ENCODE data around the gene HLA-DQA1.
"Not testable (repeated sequence)": the region's sequence is repeated elsewhere in the genome, so short reads cannot be mapped to it uniquely, and the experiment has no call there.

HLA-DQA1 gene

GRCh38 chr6:32637219-32637880 is at the start of gene HLA-DQA1:
Gene HLA-DQA1 (plus strand): TSS chr6:32637406. CDS start chr6:32637459, 53 bp downstream.
- DNase-seq = peak; percentile 79

GRCh38 chr6:32588156-32588555 is 49.0 kb upstream of the HLA-DQA1 start:
- no peak for DNase-seq

- DNase-seq = peak; percentile 76
Measured at GRCh38 chr6:32589596-32590449, 47.4 kb upstream of the HLA-DQA1 start, which contains the start of gene HLA-DRB1. Gene HLA-DRB1 (minus strand): TSS chr6:32589848. CDS start chr6:32589742, 106 bp downstream.

- not testable (repeated sequence) for DNase-seq
Measured at GRCh38 chr6:32590713-32591112, 46.5 kb upstream of the HLA-DQA1 start.

- no peak for DNase-seq
Measured at GRCh38 chr6:32597024-32597423, 40.2 kb upstream of the HLA-DQA1 start.

GRCh38 chr6:32602383-32602782 is 34.8 kb upstream of the HLA-DQA1 start:
- DNase-seq = no peak

GRCh38 chr6:32603222-32603621 is 34.0 kb upstream of the HLA-DQA1 start:
- DNase-seq = no peak

- peak; percentile 18 for DNase-seq
Measured at GRCh38 chr6:32603888-32604287, 33.3 kb upstream of the HLA-DQA1 start.

GRCh38 chr6:32604434-32604877 is 32.8 kb upstream of the HLA-DQA1 start:
- peak; percentile 78 for DNase-seq

- no peak for DNase-seq
Measured at GRCh38 chr6:32607263-32607987, 29.8 kb upstream of the HLA-DQA1 start.

DNA sequence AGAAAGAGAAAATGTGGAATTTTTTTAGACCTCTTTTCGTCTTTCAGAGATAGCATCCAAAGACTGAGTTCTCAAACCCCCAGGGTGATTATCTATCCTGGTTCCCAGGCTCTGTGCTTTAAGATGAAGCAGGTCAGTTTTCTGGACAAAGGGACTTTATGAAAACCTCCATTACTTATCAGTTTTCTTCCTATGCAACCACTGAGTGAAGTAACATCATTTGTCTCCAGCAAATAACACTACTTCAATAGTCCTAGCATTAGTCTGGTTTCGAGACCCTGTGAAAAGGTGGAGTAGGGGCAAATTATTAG is 29.3 kb upstream of the HLA-DQA1 start:
- DNase-seq = no peak

- no peak for DNase-seq
Measured at GRCh38 chr6:32608362-32608761, 28.8 kb upstream of the HLA-DQA1 start.

DNA sequence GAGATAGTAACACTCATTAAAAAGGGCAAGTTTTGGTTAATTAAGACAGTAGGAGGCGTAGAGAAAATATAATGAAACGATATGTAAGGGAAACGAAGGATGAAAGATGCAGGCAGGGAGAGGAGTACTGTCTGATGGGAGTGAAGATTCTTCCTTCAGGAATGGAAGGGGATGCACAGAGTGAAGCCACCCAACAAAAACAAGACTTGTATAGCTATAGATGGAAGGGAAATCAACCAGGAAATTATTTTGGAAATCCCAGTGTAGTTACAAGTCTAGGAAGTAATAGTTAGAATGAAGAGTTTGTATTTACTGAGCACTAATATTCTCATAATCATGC is 27.8 kb upstream of the HLA-DQA1 start:
- DNase-seq = no peak

GRCh38 chr6:32609731-32610640 is 27.2 kb upstream of the HLA-DQA1 start:
- peak; percentile 94 for DNase-seq

DNA sequence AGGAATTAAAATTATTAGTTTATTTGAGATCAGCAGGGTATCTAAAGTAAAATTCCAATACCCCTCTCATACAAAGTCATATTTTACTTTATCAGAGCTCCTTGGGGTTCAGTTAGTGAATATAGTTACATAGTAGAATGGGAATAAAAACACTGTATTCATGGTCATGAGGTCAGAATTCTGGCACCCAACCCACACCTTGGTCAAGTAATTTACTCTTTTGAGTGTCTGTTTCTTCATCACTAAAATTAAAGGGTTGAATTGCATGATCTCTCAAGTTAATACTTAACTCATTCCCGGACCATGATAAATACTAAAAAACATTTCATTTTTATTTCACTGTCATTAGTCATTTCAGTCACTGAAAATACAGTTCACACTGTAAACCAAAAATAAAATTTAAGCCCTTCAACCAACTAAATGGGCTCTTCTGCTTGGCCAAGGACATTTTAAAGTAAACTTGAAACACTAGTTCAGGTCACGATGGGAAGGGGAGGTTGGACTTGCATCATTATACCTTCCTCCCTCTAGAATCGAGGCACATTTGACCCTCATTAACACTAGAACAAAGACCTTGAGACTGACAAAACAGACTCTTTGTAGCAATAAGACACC is 26.4 kb upstream of the HLA-DQA1 start:
- no peak for DNase-seq

DNA sequence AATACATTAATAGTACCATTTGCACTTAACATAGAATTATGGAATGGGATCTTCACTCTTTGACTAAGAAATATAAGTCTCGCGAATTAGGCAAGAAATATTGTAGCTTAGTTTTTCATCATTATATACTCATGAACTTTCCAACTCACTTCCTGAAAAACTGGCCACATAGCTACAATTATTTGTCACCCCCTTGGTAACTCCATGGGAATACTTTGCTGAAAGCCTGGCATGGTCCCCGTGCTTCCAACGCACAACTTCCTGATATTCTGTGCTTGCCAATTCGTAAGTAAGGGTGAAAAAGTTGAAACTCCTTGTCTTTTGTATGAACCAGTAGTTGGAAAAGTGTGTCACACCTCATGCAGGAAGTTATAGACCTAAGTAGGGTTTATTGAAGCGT is 23.7 kb upstream of the HLA-DQA1 start:
- no peak for DNase-seq

DNA sequence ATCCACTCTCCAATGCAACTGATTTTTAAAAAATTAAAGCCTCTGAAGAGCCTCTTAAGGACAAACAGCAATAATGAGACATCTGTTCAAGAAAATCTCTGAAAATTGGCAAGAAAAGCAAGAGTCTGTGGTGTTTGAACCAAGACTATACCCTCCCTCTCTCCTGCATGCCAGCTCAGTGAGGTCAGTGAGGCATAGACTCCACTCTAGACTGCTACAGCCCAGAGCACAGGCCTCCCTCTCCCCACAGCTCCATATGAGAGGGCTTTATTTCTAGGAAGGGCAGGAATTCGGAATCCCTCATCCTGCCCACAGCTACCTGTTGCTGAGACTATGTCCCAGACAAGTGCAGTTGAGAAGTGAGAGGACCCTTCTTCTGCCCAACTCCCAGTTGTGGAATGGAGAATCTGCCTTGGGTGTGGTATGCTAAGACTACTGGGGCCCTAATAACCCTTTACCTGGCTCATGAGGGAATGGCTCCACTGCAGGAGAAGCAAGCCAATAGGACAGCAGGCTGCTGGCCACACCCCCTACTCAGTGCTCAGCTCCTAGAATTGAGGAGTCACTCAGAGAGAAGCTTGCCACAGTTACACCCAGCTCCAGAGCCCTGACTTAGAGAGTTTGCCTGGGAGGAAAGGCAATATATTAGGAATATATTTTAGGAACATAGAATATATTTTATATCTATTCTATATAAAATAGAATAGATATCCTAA is 22.7 kb upstream of the HLA-DQA1 start:
- no peak for DNase-seq

DNA sequence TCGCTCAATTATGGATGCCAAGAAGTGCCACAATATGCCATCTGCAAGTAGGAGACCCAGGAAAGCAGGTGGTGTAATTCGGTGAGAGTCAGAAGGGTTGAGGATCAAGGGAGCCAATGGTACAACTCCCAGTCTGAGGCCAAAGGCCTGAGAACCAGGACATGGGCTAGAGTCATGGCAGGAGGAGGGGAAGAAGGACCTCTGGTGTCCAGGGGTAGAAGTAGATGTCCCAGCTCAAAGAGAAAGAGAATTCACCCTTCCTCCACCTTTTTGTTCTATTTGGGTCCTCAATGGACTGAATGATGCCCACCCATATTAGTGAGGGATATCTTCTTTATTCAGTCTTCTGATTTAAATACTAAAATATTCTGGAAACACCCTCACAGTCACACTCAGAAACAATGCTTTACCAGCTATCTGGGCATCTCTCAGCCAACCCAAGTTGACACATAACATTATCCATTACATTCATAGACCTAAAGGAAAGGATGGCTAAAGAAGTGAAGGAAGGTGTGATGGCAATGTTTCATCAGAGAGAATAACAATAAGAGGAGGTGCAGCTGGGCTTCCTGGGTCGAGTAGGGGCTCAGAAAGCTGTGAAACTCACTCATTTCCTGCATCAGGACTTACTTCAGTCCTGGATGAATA is 21.2 kb upstream of the HLA-DQA1 start:
- DNase-seq = no peak

GRCh38 chr6:32617751-32618150 is 19.5 kb upstream of the HLA-DQA1 start:
- no peak for DNase-seq

GRCh38 chr6:32621372-32621771 is 15.8 kb upstream of the HLA-DQA1 start:
- DNase-seq = no peak

All from hematopoietic multipotent progenitor cell treated with erythropoietin and hydrocortisone succinate and interleukin-3 and kit ligand, for 4 days (in vitro differentiated cells).